SK-N-SH (cell line): ENCODE data around the gene SCRN2. TPM values are rescaled to one million over a fixed set of nuclear protein-coding genes. Genes with fewer than 3 reads are reported as not detected.

Experiments used
- CTCF ChIA-PET: fragments of 300-600, 350-600 bp; formaldehyde crosslinking; extraction: SDS; loops from one replicate; lab custom pipeline; 2021; lab: Yijun Ruan, JAX
- POLR2A ChIA-PET: fragments of 350-600 bp; sonication (Branson Sonifier 250); formaldehyde crosslinking; extraction: SDS; loops from one replicate; lab custom pipeline; 2020; ENCODE audit warnings: antibody characterized with exemption, inconsistent platforms; lab: Yijun Ruan, JAX
- DNase-seq: peaks from one replicate; pipeline ENCODE4 v3.0.0; 2012
- H2AFZ ChIP-seq: fragments of 200-600 bp; sonication (generic); 2 replicates; pipeline ENCODE4 v1.8.1; 2016; ENCODE audit warnings: antibody characterized with exemption, mild to moderate bottlenecking, low read depth
- H3F3A ChIP-seq: fragments of 200-600 bp; sonication (generic); replicated peaks from 2 replicates; pipeline ENCODE3; 2016; ENCODE audit warnings: antibody characterized with exemption, mild to moderate bottlenecking; ENCODE audit not compliant: insufficient read depth
- H3K27ac ChIP-seq, 2 experiments: fragments of 200-500 bp in 1 of 2; fragments of 200-600 bp in 1 of 2; sonication (Bioruptor generic) in 1 of 2; sonication (generic), shearing (Covaris generic) in 1 of 2; 2 replicates each; pipeline versions ENCODE4 v1.5.1 to v1.6.1; 2014 to 2016; ENCODE audit warnings: low read depth in 2 of 2, inconsistent platforms in 1 of 2, low read length in 1 of 2, mild to moderate bottlenecking in 1 of 2, mixed read lengths in 1 of 2
- H3K27me3 ChIP-seq: fragments of 200-600 bp; sonication (generic), shearing (Covaris generic); 2 replicates; pipeline ENCODE4 v1.6.1; 2016; ENCODE audit warnings: mixed run types; ENCODE audit not compliant: insufficient read depth
- H3K36me3 ChIP-seq, 2 experiments: fragments of 200-500 bp in 1 of 2; fragments of 200-600 bp in 1 of 2; sonication (Bioruptor generic) in 1 of 2; sonication (generic) in 1 of 2; replicated peaks in 1 of 2; 2 replicates each; pipeline versions ENCODE3 to v1.5.1; 2014 to 2016; ENCODE audit warnings: low read length in 1 of 2, mild to moderate bottlenecking in 1 of 2; ENCODE audit not compliant: insufficient read depth in 2 of 2, control insufficient read depth in 1 of 2
- H3K4me1 ChIP-seq, 2 experiments: fragments of 200-500 bp in 1 of 2; fragments of 200-600 bp in 1 of 2; sonication (Bioruptor generic) in 1 of 2; sonication (generic), shearing (Covaris generic) in 1 of 2; 2 replicates each; pipeline versions ENCODE4 v1.5.1 to v1.6.1; 2014 to 2016; ENCODE audit warnings: low read depth in 1 of 2, low read length in 1 of 2, mixed run types in 1 of 2; ENCODE audit not compliant: insufficient read depth in 2 of 2, control insufficient read depth in 1 of 2
- H3K4me2 ChIP-seq: fragments of 200-600 bp; sonication (generic), shearing (Covaris generic); 2 replicates; pipeline ENCODE4 v1.6.1; 2017; ENCODE audit warnings: mixed run types
- H3K4me3 ChIP-seq, 2 experiments: fragments of 200-500 bp in 1 of 2; fragments of 200-600 bp in 1 of 2; sonication (Bioruptor generic) in 1 of 2; sonication (generic), shearing (Covaris generic) in 1 of 2; 2 replicates each; pipeline versions ENCODE4 v1.5.1 to v1.8.1; 2014 to 2016; ENCODE audit warnings: low read depth in 2 of 2, inconsistent platforms in 1 of 2, low read length in 1 of 2, mild to moderate bottlenecking in 1 of 2, mixed read lengths in 1 of 2, moderate library complexity in 1 of 2
- H3K79me2 ChIP-seq: fragments of 200-600 bp; sonication (generic); 2 replicates; pipeline ENCODE4 v1.8.1; 2017; ENCODE audit warnings: mild to moderate bottlenecking; ENCODE audit not compliant: insufficient read depth
- H3K9ac ChIP-seq: fragments of 200-600 bp; sonication (generic); 2 replicates; pipeline ENCODE4 v1.6.1; 2017; ENCODE audit warnings: mixed run types
- H3K9me2 ChIP-seq: fragments of 200-600 bp; sonication (generic); 2 replicates; pipeline ENCODE4 v1.6.1; 2017; ENCODE audit warnings: mixed run types
- H3K9me3 ChIP-seq: fragments of 200-600 bp; sonication (generic); 2 replicates; pipeline ENCODE4 v1.6.1; 2017; ENCODE audit warnings: mixed run types, mild to moderate bottlenecking, moderate library complexity
- H4K20me1 ChIP-seq: fragments of 200-600 bp; sonication (generic); 2 replicates; pipeline ENCODE4 v1.6.1; 2017; ENCODE audit warnings: mild to moderate bottlenecking, mixed run types; ENCODE audit not compliant: insufficient read depth
- CTCF ChIP-seq: fragments of 200-600 bp; sonication (generic); IDR thresholded peaks from 2 replicates; pipeline ENCODE4 v1.6.1; 2017; ENCODE audit warnings: antibody characterized with exemption, mild to moderate bottlenecking, moderate library complexity
- ELF1 ChIP-seq: IDR thresholded peaks from 2 replicates; pipeline ENCODE4 v1.4.0; 2012
- EP300 ChIP-seq, 2 experiments: IDR thresholded peaks; 2 replicates each; pipeline versions ENCODE4 v1.4.0 to v1.6.1; 2012; ENCODE audit warnings: borderline replicate concordance in 1 of 2, low read depth in 1 of 2, low read length in 1 of 2
- EZH2phosphoT487 ChIP-seq: fragments of 200-600 bp; sonication (generic); IDR thresholded peaks from 2 replicates; pipeline ENCODE4 v1.6.1; 2017; ENCODE audit warnings: low read depth, mixed run types, mild to moderate bottlenecking, antibody characterized with exemption, moderate library complexity, borderline replicate concordance
- FOSL2 ChIP-seq: IDR thresholded peaks from 2 replicates; pipeline ENCODE4 v1.4.0; 2012; ENCODE audit warnings: low read depth, mild to moderate bottlenecking, moderate library complexity, borderline replicate concordance
- FOXJ3 ChIP-seq: sonication (generic); formaldehyde crosslinking; IDR thresholded peaks from 2 replicates; pipeline ENCODE4 v1.5.1; 2020; ENCODE audit warnings: mild to moderate bottlenecking, missing genetic modification reagents
- FOXM1 ChIP-seq: IDR thresholded peaks from 2 replicates; pipeline ENCODE4 v1.4.0; 2012; ENCODE audit warnings: low read depth, mild to moderate bottlenecking
- GABPA ChIP-seq: IDR thresholded peaks from 2 replicates; pipeline ENCODE4 v1.4.0; 2012; ENCODE audit warnings: low read depth, mild to moderate bottlenecking
- IRF3 ChIP-seq: fragments of 150-350 bp; IDR thresholded peaks from 2 replicates; pipeline ENCODE4 v1.6.1; 2016; ENCODE audit warnings: mild to moderate bottlenecking, low read depth, low read length
- JUND ChIP-seq: IDR thresholded peaks from 2 replicates; pipeline ENCODE4 v1.4.0; 2012
- MAX ChIP-seq: IDR thresholded peaks from 2 replicates; pipeline ENCODE4 v1.4.0; 2012; ENCODE audit warnings: low read depth
- MEF2A ChIP-seq: IDR thresholded peaks from 2 replicates; pipeline ENCODE4 v1.4.0; 2012; ENCODE audit warnings: low read depth, borderline replicate concordance
- MXI1 ChIP-seq: IDR thresholded peaks from 2 replicates; pipeline ENCODE4 v1.6.1; 2012; ENCODE audit warnings: mild to moderate bottlenecking, low read depth, low read length, improper control_type of control experiment
- NFIC ChIP-seq: IDR thresholded peaks from 2 replicates; pipeline ENCODE4 v1.4.0; 2012; ENCODE audit warnings: borderline replicate concordance
- RAD21 ChIP-seq: IDR thresholded peaks from 2 replicates; pipeline ENCODE4 v1.6.1; 2012; ENCODE audit warnings: mild to moderate bottlenecking, low read length
- RCOR1 ChIP-seq: fragments of 150-350 bp; IDR thresholded peaks from 2 replicates; pipeline ENCODE4 v1.6.1; 2017; ENCODE audit warnings: antibody characterized with exemption, low read length
- RXRA ChIP-seq: IDR thresholded peaks from 2 replicates; pipeline ENCODE4 v1.4.0; 2012; ENCODE audit warnings: low read depth, mild to moderate bottlenecking, borderline replicate concordance
- SIN3A ChIP-seq: IDR thresholded peaks from 2 replicates; pipeline ENCODE4 v1.6.1; 2012; ENCODE audit warnings: low read depth, mild to moderate bottlenecking, low read length, moderate library complexity, borderline replicate concordance
- SMC3 ChIP-seq: IDR thresholded peaks from 2 replicates; pipeline ENCODE4 v1.6.1; 2012; ENCODE audit warnings: low read depth, low read length, improper control_type of control experiment
- TCF12 ChIP-seq: IDR thresholded peaks from 2 replicates; pipeline ENCODE4 v1.4.0; 2012
- TEAD4 ChIP-seq: IDR thresholded peaks from 2 replicates; pipeline ENCODE4 v1.4.0; 2012; ENCODE audit warnings: mild to moderate bottlenecking, borderline replicate concordance; ENCODE audit not compliant: insufficient read depth
- USF1 ChIP-seq: IDR thresholded peaks from 2 replicates; pipeline ENCODE4 v1.4.0; 2012; ENCODE audit warnings: low read depth, borderline replicate concordance
- YY1 ChIP-seq: IDR thresholded peaks from 2 replicates; pipeline ENCODE4 v1.4.0; 2012; ENCODE audit warnings: low read depth, mild to moderate bottlenecking
- WGBS: methylation state at CpG from one replicate; pipeline ENCODE4 v1.1.6; 2017; ENCODE audit warnings: low lambda C conversion rate; 5-methylcytosine and 5-hydroxymethylcytosine counted together
- polyA plus RNA-seq, 3 experiments: library from polyadenylated mRNA; depleted of rRNA; stranded (reverse); fragments of >200 nt; gene quantifications; 2 replicates each; pipeline ENCODE4 v1.2.3, GENCODE V29; 2012

SCRN2 gene
- polyA plus RNA-seq, 1 of the 3 experiments (the other 2 are of a cell fraction), result 139 TPM

- H3K9me2 ChIP-seq, result no peaks in the 10 kb centered on the region
- peaks cover 4% of the 10 kb centered on the region for H3F3A ChIP-seq
- H3K9ac ChIP-seq, result no peak overlapping the region
- H3K4me1 ChIP-seq, result peaks cover 0 to 5% of the 10 kb centered on the region in 2 experiments; a peak in 1 of 4 replicates
- H3K27ac ChIP-seq, result no peak overlapping the region
- no peaks in the 10 kb centered on the region for H4K20me1 ChIP-seq
- ChIA-PET POLR2A (no interaction called here), CTCF (interaction anchor here (0.9 to 33.0 kb wide), 4 partner anchors 9 to 27 kb away, joined by 3 to 1447 read pairs (median 288); partner anchors contain the start of genes LRRC46, MRPL10, SCRN2 and SP2)
- WGBS, result 73% methylated on average over 5 of the region's 5 CpGs
- no peak overlapping the region for H3K4me3 ChIP-seq
- H3K4me2 ChIP-seq, result no peak overlapping the region
- no peak overlapping the region for H2AFZ ChIP-seq
- H3K9me3 ChIP-seq, result no peaks in the 10 kb centered on the region
- H3K27me3 ChIP-seq, result peaks cover 32% of the 10 kb centered on the region
- no peak for DNase-seq
- H3K36me3 ChIP-seq, result no peaks in the 10 kb centered on the region
- no peak for TF ChIP-seq FOXM1
- TF ChIP-seq CTCF, result no peak
- no peak for TF ChIP-seq IRF3
- TF ChIP-seq RAD21, result no peak
- TF ChIP-seq MEF2A, result no peak
- no peak for TF ChIP-seq SMC3
- TF ChIP-seq EP300 (IDR thresholded peaks at IDR 0.05; ENCODE audit: borderline replicate concordance in 1 of 2, low read depth in 1 of 2, low read length in 1 of 2), result no peak
- TF ChIP-seq NFIC, result no peak
- TF ChIP-seq JUND, result no peak
- no peak for TF ChIP-seq USF1
- H3K79me2 ChIP-seq, result no peaks in the 10 kb centered on the region
Observed at GRCh38 chr17:47860386-47860785, 19.3 kb upstream of the SCRN2 start.

- no peaks in the 10 kb centered on the region for H3K9me3 ChIP-seq
- no peaks in the 10 kb centered on the region for H3K36me3 ChIP-seq
- WGBS, result 73% methylated on average over 16 of the region's 16 CpGs
- ChIA-PET POLR2A (interaction anchor here (1.1 kb wide), 1 partner anchor 11 kb away, joined by 4 read pairs; no protein-coding TSS in a partner anchor), CTCF (interaction anchor here (0.9 to 33.0 kb wide), 5 partner anchors 20 to 167 kb away, joined by 3 to 1447 read pairs (median 3); partner anchors contain the start of genes LRRC46, MRPL10, SCRN2 and SP2)
- H3K4me2 ChIP-seq, result no peak overlapping the region
- H2AFZ ChIP-seq, result no peak overlapping the region
- no peak overlapping the region for H3K27ac ChIP-seq
- H3K9me2 ChIP-seq, result no peaks in the 10 kb centered on the region
- DNase-seq, result no peak
- peaks cover 4% of the 10 kb centered on the region for H3F3A ChIP-seq
- H4K20me1 ChIP-seq, result 0 out of 2 replicates have a peak, but pooled peaks cover 3% of the 10 kb centered on the region
- H3K9ac ChIP-seq, result no peak overlapping the region
- H3K4me3 ChIP-seq, result no peak overlapping the region
- no peaks in the 10 kb centered on the region for H3K79me2 ChIP-seq
- H3K27me3 ChIP-seq, result peaks cover 57% of the 10 kb centered on the region
- H3K4me1 ChIP-seq, result peaks cover 0 to 4% of the 10 kb centered on the region in 2 experiments; a peak in 1 of 4 replicates
- no peak for TF ChIP-seq MXI1
- TF ChIP-seq EP300 (IDR thresholded peaks at IDR 0.05; ENCODE audit: borderline replicate concordance in 1 of 2, low read depth in 1 of 2, low read length in 1 of 2), result no peak
- TF ChIP-seq FOXM1, result no peak
- TF ChIP-seq GABPA, result no peak
- TF ChIP-seq NFIC, result no peak
- TF ChIP-seq MAX, result no peak
- no peak for TF ChIP-seq EZH2phosphoT487
- no peak for TF ChIP-seq USF1
- no peak for TF ChIP-seq SIN3A
- TF ChIP-seq FOSL2, result no peak
- no peak for TF ChIP-seq TCF12
- no peak for TF ChIP-seq ELF1
- TF ChIP-seq YY1, result no peak
- TF ChIP-seq FOXJ3, result no peak
- TF ChIP-seq RXRA, result no peak
- no peak for TF ChIP-seq TEAD4
- no peak for TF ChIP-seq RCOR1
Observed at GRCh38 chr17:47857551-47858455, 16.7 kb upstream of the SCRN2 start.
